ENCODE data around the gene GIMAP6.

DNA sequence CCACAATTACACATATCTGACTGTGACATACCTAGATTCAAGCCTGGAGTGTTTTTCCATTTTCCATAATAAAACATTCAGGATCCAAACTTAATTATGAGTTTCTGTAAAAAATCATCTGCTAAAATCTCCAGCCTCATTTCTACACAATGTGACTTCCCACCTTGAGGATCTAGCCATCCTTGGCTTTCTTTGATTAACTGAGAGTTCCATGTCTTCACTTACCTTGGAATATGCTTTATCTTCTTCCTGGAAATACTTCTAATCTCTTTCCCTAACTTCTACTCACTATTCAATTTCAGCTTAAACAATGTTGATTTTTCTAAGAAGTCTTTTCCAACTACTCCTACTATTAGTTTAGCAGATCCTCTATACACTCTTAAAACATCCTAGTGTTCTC is 36.8 kb upstream of the GIMAP6 start:
- TF ChIP-seq EP300 (IDR thresholded peaks at IDR 0.05) (no peak), CTCF (IDR thresholded peaks at IDR 0.05) (no peak), POLR2AphosphoS5 (IDR thresholded peaks at IDR 0.05) (no peak)
